ENCODE measurements around the gene MLF2. TPM values are rescaled to one million over a fixed set of nuclear protein-coding genes. Genes with fewer than 3 reads are reported as not detected.

The MLF2 gene
- total and polyA plus RNA-seq, 9 of the 15 experiments (the other 6 are each of a cell fraction or from before 2014, with no cell fraction given) = 11.4 to 190 (median 139) TPM

- peak; percentile 63; the same call in 1 of the 2 replicates for TF ChIP-seq HBP1 (CRISPR knock-in tag; IDR thresholded peaks at IDR 0.05)
- TF ChIP-seq SRSF1 (IDR thresholded peaks at IDR 0.05; ENCODE audit: low read depth, low read length) = no peak
- TF ChIP-seq GABPB1 (CRISPR knock-in tag; IDR thresholded peaks at IDR 0.05) = peak; percentile 20; the same call in 1 of the 2 replicates
- TF ChIP-seq HDAC3 (IDR thresholded peaks at IDR 0.05; ENCODE audit: borderline replicate concordance, partially characterized antibody) = peak; percentile 84
- peak; percentile 30; the same call in 1 of the 2 replicates for TF ChIP-seq EGR1 (conservative IDR thresholded peaks at IDR 0.05)
- no peak for TF ChIP-seq HINFP (tag; conservative IDR thresholded peaks at IDR 0.05; ENCODE audit: low read depth)
- peak; percentile 55 for TF ChIP-seq SMAD1 (IDR thresholded peaks at IDR 0.05; ENCODE audit: low read depth, low read length, partially characterized antibody)
- peak; percentile 22; the same call in 1 of the 2 replicates for TF ChIP-seq ZNF316 (IDR thresholded peaks at IDR 0.05)
- peak; percentile 96 for TF ChIP-seq TCF3 (CRISPR knock-in tag; IDR thresholded peaks at IDR 0.05)
- peak; percentile 42 for TF ChIP-seq TAF9B (IDR thresholded peaks at IDR 0.05; ENCODE audit: partially characterized antibody)
- TF ChIP-seq ZBTB26 (CRISPR knock-in tag; IDR thresholded peaks at IDR 0.05) = peak; percentile 76; the same call in 1 of the 2 replicates
- peak; percentile 90 for TF ChIP-seq MEF2D (tag; conservative IDR thresholded peaks at IDR 0.05; ENCODE audit: low read depth)
- peak; percentile 39; the same call in 1 of the 2 replicates for TF ChIP-seq MYC (IDR thresholded peaks at IDR 0.05; ENCODE audit: low read depth, low read length)
- TF ChIP-seq MYC (CRISPR knock-in tag; IDR thresholded peaks at IDR 0.05; ENCODE audit: borderline replicate concordance, low read depth) = no peak
- TF ChIP-seq NR2C2 (CRISPR knock-in tag; IDR thresholded peaks at IDR 0.05) = no peak
- peak; percentile 43; the same call in 1 of the 2 replicates for TF ChIP-seq NR2C2 (tag; IDR thresholded peaks at IDR 0.05)
- TF ChIP-seq RBM22 (IDR thresholded peaks at IDR 0.05; ENCODE audit: low read depth, low read length, poor library complexity, severe bottlenecking) = no peak
- peak; percentile 87 for TF ChIP-seq SOX6 (IDR thresholded peaks at IDR 0.05)
- peak; percentile 76 for TF ChIP-seq ZBTB2 (IDR thresholded peaks at IDR 0.05)
- peak; percentile 96 for TF ChIP-seq HDAC2 (IDR thresholded peaks at IDR 0.05)
- TF ChIP-seq HEY1 (CRISPR knock-in tag; IDR thresholded peaks at IDR 0.05; ENCODE audit: borderline replicate concordance) = no peak
- TF ChIP-seq ZC3H8 (IDR thresholded peaks at IDR 0.05) = no peak
- TF ChIP-seq CAMTA2 (CRISPR knock-in tag; conservative IDR thresholded peaks at IDR 0.05) = no peak
- no peak for TF ChIP-seq SIN3B (IDR thresholded peaks at IDR 0.05; ENCODE audit: low read depth)
- peak; percentile 33 to 44; a peak in 1 of 4 replicates for TF ChIP-seq FOXK2 (conservative IDR thresholded peaks at IDR 0.05 in 1 of 2, IDR thresholded peaks at IDR 0.05 in 1 of 2; ENCODE audit: low read depth in 2 of 2)
Observed at GRCh38 chr12:6765048-6765633, 12.2 kb upstream of the MLF2 start (continued).

All from K562 (cell line).